ENCODE measurements around the gene EDNRB. TPM values are rescaled to one million over a fixed set of nuclear protein-coding genes. Genes with fewer than 3 reads are reported as not detected.

Gene EDNRB
- total RNA-seq, 1 donor from 2014 or later = 0.25 TPM

Other genes with a start within 250 kb of the EDNRB start
- 5.8 and 14.1 TPM in 2 replicates for gene SLAIN1, start 221.1 kb downstream of the EDNRB start, total RNA-seq